ENCODE data around the gene ELF2. TPM values are rescaled to one million over a fixed set of nuclear protein-coding genes. Genes with fewer than 3 reads are reported as not detected.
A peak's percentile ranks its signal among the peaks of the same experiment; 100 is the strongest.

The ELF2 gene
- total RNA-seq, 2 donors from 2014 or later = 47.6 to 53.9 TPM

GRCh38 chr4:139189972-139190371 is 13.0 kb upstream of the ELF2 start:
- H3K27me3 Mint-ChIP-seq (ENCODE audit: insufficient read depth) = no peaks in the 10 kb centered on the region
- Histone ChIP-seq H3K9ac (ENCODE audit: extremely low read depth, low read length, poor library complexity, severe bottlenecking) (no peak overlapping the region), H3K4me1 (ENCODE audit: control insufficient read depth, insufficient read depth, low read length) (no peaks in the 10 kb centered on the region), H3K9me3 (ENCODE audit: control insufficient read depth, low read length) (no peaks in the 10 kb centered on the region), H3K27me3 (ENCODE audit: control insufficient read depth, insufficient read depth, low read length, poor library complexity, severe bottlenecking) (no peaks in the 10 kb centered on the region), H3K27ac (ENCODE audit: low read depth, low read length) (no peak overlapping the region), H3K4me3 (ENCODE audit: low read length) (no peak overlapping the region), H3K36me3 (ENCODE audit: control insufficient read depth, insufficient read depth, low read length) (no peaks in the 10 kb centered on the region)
- H3K4me3 Mint-ChIP-seq = no peak overlapping the region
- no peaks in the 10 kb centered on the region for H3K36me3 Mint-ChIP-seq (ENCODE audit: low read depth)
- DNase-seq = no peak
- H3K4me1 Mint-ChIP-seq = peaks cover 5% of the 10 kb centered on the region
- H3K27ac Mint-ChIP-seq = no peak overlapping the region
- TF ChIP-seq CTCF (conservative IDR thresholded peaks at IDR 0.05) = no peak
- no peaks in the 10 kb centered on the region for H3K9me3 Mint-ChIP-seq
- 95 to 100% methylated on average over 1 to 7 of the region's 7 CpGs for WGBS, 2 experiments (ENCODE audit: insufficient coverage in 1 of 2, insufficient read length in 1 of 2)

- H3K27ac Mint-ChIP-seq = peak overlapping the region; percentile 18
- no peaks in the 10 kb centered on the region for H3K9me3 ChIP-seq (ENCODE audit: control insufficient read depth, low read length)
- H3K9ac ChIP-seq (ENCODE audit: extremely low read depth, low read length, poor library complexity, severe bottlenecking) = no peak overlapping the region
- no peaks in the 10 kb centered on the region for H3K9me3 Mint-ChIP-seq
- no peak overlapping the region for H3K4me3 Mint-ChIP-seq
- no peak for TF ChIP-seq CTCF (conservative IDR thresholded peaks at IDR 0.05)
- H3K4me3 ChIP-seq (ENCODE audit: low read length) = no peak overlapping the region
- peaks cover 5% of the 10 kb centered on the region for H3K4me1 Mint-ChIP-seq
- no peaks in the 10 kb centered on the region for H3K36me3 ChIP-seq (ENCODE audit: control insufficient read depth, insufficient read depth, low read length)
- no peaks in the 10 kb centered on the region for H3K36me3 Mint-ChIP-seq (ENCODE audit: low read depth)
- no peaks in the 10 kb centered on the region for H3K27me3 Mint-ChIP-seq (ENCODE audit: insufficient read depth)
- no peaks in the 10 kb centered on the region for H3K4me1 ChIP-seq (ENCODE audit: control insufficient read depth, insufficient read depth, low read length)
- 95 to 100% methylated on average over 1 to 2 of the region's 2 CpGs for WGBS, 2 experiments (ENCODE audit: insufficient coverage in 1 of 2, insufficient read length in 1 of 2)
- DNase-seq = no peak
- H3K27me3 ChIP-seq (ENCODE audit: control insufficient read depth, insufficient read depth, low read length, poor library complexity, severe bottlenecking) = no peaks in the 10 kb centered on the region
- H3K27ac ChIP-seq (ENCODE audit: low read depth, low read length) = no peak overlapping the region
Measured at GRCh38 chr4:139189417-139189749, 12.4 kb upstream of the ELF2 start.

- H3K36me3 ChIP-seq (ENCODE audit: control insufficient read depth, insufficient read depth, low read length) = no peaks in the 10 kb centered on the region
- H3K27ac ChIP-seq (ENCODE audit: low read depth, low read length) = no peak overlapping the region
- no peaks in the 10 kb centered on the region for H3K36me3 Mint-ChIP-seq (ENCODE audit: low read depth)
- no peaks in the 10 kb centered on the region for H3K27me3 ChIP-seq (ENCODE audit: control insufficient read depth, insufficient read depth, low read length, poor library complexity, severe bottlenecking)
- no peaks in the 10 kb centered on the region for H3K9me3 Mint-ChIP-seq
- 74 to 83% methylated on average over 4 to 9 of the region's 9 CpGs for WGBS, 2 experiments (ENCODE audit: insufficient coverage in 1 of 2, insufficient read length in 1 of 2)
- no peaks in the 10 kb centered on the region for H3K4me1 ChIP-seq (ENCODE audit: control insufficient read depth, insufficient read depth, low read length)
- H3K27me3 Mint-ChIP-seq (ENCODE audit: insufficient read depth) = no peaks in the 10 kb centered on the region
- no peaks in the 10 kb centered on the region for H3K9me3 ChIP-seq (ENCODE audit: control insufficient read depth, low read length)
- peak overlapping the region; percentile 18 for H3K27ac Mint-ChIP-seq
- H3K9ac ChIP-seq (ENCODE audit: extremely low read depth, low read length, poor library complexity, severe bottlenecking) = no peak overlapping the region
- no peak for TF ChIP-seq CTCF (conservative IDR thresholded peaks at IDR 0.05)
- no peak overlapping the region for H3K4me3 Mint-ChIP-seq
- H3K4me1 Mint-ChIP-seq = peaks cover 5% of the 10 kb centered on the region
- peak; percentile 56 for DNase-seq
- H3K4me3 ChIP-seq (ENCODE audit: low read length) = no peak overlapping the region
Measured at GRCh38 chr4:139188648-139189416, 11.8 kb upstream of the ELF2 start.
